MCF 10A (cell line): Measurements from ENCODE around the gene TRIM65. TPM values are rescaled to one million over a fixed set of nuclear protein-coding genes. Genes with fewer than 3 reads are reported as not detected.
"Not testable (repeated sequence)": the region's sequence is repeated elsewhere in the genome, so short reads cannot be mapped to it uniquely, and the experiment has no call there.

Experiments used
- BruUV-seq: library from RNA; stranded (reverse); fragments of 400-500 nt; replicated peaks from 2 replicates; lab custom pipeline; 2021; lab: Mats Ljungman, UMichigan
- CTCF ChIA-PET: fragments of 300-600 bp; sonication (Branson Sonifier 250); formaldehyde crosslinking; extraction: SDS; loops from one replicate; lab custom pipeline; 2021; ENCODE audit warnings: antibody characterized with exemption, inconsistent platforms; lab: Yijun Ruan, JAX
- POLR2A ChIA-PET: fragments of 300-600, 350-650 bp; sonication (Branson Sonifier 250); formaldehyde crosslinking; extraction: SDS; loops from one replicate; lab custom pipeline; 2020; ENCODE audit warnings: antibody characterized with exemption, inconsistent platforms; lab: Yijun Ruan, JAX
- DNase-seq: peaks from one replicate; pipeline ENCODE4 v3.0.0-alpha.2; 2018; ENCODE audit not compliant: unreplicated experiment
- H3K27ac Mint-ChIP-seq: one replicate; pipeline ENCODE4 v1.8.0; 2022; ENCODE audit warnings: mild to moderate bottlenecking, low read depth, mixed read lengths; ENCODE audit not compliant: unreplicated experiment
- H3K27me3 Mint-ChIP-seq: one replicate; pipeline ENCODE4 v1.8.0; 2022; ENCODE audit warnings: mixed read lengths; ENCODE audit not compliant: insufficient read depth, unreplicated experiment
- H3K36me3 Mint-ChIP-seq: one replicate; pipeline ENCODE4 v1.8.0; 2022; ENCODE audit warnings: mild to moderate bottlenecking, moderate library complexity, mixed read lengths; ENCODE audit not compliant: insufficient read depth, unreplicated experiment
- H3K4me1 Mint-ChIP-seq: one replicate; pipeline ENCODE4 v1.8.0; 2022; ENCODE audit warnings: mixed read lengths; ENCODE audit not compliant: insufficient read depth, unreplicated experiment
- H3K4me3 Mint-ChIP-seq: one replicate; pipeline ENCODE4 v1.8.0; 2022; ENCODE audit warnings: mild to moderate bottlenecking, moderate library complexity, mixed read lengths; ENCODE audit not compliant: unreplicated experiment
- H3K9me3 Mint-ChIP-seq: one replicate; pipeline ENCODE4 v1.8.0; 2022; ENCODE audit warnings: mixed read lengths; ENCODE audit not compliant: unreplicated experiment
- intact Hi-C: fragments of 100-400 bp; cut with micrococcal nuclease; formaldehyde crosslinking; loops from 2 replicates; pipeline ENCODE4 v1.14.1; 2022
- total RNA-seq: library from RNA; stranded (reverse); gene quantifications from 2 replicates; pipeline ENCODE4 v1.2.3, GENCODE V29; 2022
- TF ChIP-seq, protein P1 (sequence below): fragments of 200-600 bp; IDR thresholded peaks from one replicate; pipeline ENCODE4 v1.8.0; 2022; ENCODE audit warnings: antibody characterized with exemption, mild to moderate bottlenecking; ENCODE audit not compliant: unreplicated experiment

Gene TRIM65
- total RNA-seq, 1 experiment from 2014 or later = 15.9 TPM

DNA sequence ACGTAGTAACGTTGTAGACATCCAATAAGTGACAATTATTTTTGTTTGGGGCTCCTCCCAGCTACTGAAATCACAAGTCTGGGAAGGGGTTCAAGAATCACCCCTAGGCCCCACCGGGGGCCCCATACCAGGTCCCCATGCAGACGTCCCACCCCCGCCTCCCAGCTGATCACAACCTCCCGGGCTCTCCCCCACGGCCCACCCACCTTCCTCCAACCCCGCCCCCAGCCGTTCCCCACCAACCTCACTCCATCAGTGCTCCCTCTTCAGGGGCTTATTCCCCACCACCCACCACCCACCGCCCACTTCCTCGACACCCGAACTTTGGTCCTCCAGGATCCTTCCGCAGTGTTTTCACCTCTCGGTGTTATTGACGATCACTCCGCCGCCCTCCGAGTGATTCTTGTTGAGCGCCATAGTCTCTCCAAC is 41.9 kb downstream of the TRIM65 start:
- peaks cover 19% of the 10 kb centered on the region for H3K4me1 Mint-ChIP-seq
- intact Hi-C loops = loop anchor here (2.0 kb wide), 1 partner anchor 42 kb away; the partner anchor contains the start of gene TRIM65
- H3K9me3 Mint-ChIP-seq = no peaks in the 10 kb centered on the region
- no peak for DNase-seq
- TF ChIP-seq, protein P1, sequence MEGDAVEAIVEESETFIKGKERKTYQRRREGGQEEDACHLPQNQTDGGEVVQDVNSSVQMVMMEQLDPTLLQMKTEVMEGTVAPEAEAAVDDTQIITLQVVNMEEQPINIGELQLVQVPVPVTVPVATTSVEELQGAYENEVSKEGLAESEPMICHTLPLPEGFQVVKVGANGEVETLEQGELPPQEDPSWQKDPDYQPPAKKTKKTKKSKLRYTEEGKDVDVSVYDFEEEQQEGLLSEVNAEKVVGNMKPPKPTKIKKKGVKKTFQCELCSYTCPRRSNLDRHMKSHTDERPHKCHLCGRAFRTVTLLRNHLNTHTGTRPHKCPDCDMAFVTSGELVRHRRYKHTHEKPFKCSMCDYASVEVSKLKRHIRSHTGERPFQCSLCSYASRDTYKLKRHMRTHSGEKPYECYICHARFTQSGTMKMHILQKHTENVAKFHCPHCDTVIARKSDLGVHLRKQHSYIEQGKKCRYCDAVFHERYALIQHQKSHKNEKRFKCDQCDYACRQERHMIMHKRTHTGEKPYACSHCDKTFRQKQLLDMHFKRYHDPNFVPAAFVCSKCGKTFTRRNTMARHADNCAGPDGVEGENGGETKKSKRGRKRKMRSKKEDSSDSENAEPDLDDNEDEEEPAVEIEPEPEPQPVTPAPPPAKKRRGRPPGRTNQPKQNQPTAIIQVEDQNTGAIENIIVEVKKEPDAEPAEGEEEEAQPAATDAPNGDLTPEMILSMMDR = no peak
- peaks cover 39% of the 10 kb centered on the region for H3K36me3 Mint-ChIP-seq
- ChIA-PET POLR2A (interaction anchor here (0.6 to 6.1 kb wide), 39 partner anchors 10 to 1238 kb away, joined by 3 to 164 read pairs (median 4); partner anchors contain the start of genes ACOX1, FBF1, GALK1 and ITGB4), CTCF (interaction anchor here (0.5 to 3.6 kb wide), 12 partner anchors 11 to 453 kb away, joined by 3 to 36 read pairs (median 3); partner anchors contain the start of genes GALK1, TRIM47, UNC13D and UNK)
- no peak overlapping the region for H3K27ac Mint-ChIP-seq
- no peak overlapping the region for H3K4me3 Mint-ChIP-seq
- BruUV-seq = no TSS peak
- no peaks in the 10 kb centered on the region for H3K27me3 Mint-ChIP-seq

DNA sequence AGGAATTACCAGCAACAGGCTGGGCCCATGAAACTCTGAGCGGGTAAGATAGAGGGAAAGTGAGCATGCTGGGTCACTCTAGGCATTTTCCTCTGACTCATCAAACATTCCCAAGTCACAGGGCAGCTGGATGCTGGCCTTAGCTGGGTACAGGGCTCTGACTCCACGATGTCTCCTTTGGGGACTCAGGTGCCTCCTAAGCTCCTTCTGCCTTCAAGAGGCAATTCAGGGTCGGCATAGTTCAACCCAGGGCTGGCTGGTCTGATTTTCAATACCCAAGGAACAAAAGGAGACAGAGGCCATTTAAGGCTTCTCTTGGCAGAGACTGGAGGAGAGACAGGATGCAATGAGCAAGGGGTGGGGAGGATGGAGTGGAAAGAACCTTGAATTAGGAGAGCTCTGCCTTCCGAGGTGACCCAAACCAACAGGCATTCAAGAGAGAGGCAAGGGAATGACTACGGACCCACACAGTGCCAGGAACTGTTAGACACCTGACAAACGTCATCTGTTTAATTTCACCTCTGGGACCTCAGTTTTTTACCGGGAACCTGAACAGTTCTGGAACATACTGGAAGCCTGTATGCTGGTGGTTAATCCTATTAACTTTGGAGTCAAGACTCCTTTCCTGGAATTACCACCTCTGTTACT is 42.5 kb downstream of the TRIM65 start:
- TF ChIP-seq, protein P1 = no peak
- ChIA-PET POLR2A (interaction anchor here (0.6 to 6.1 kb wide), 27 partner anchors 9 to 1237 kb away, joined by 3 to 164 read pairs (median 8); partner anchors contain the start of genes MRPL38, RECQL5, SAP30BP and TRIM47), CTCF (interaction anchor here (0.5 to 3.6 kb wide), 5 partner anchors 23 to 452 kb away, joined by 3 to 36 read pairs (median 4); partner anchors contain the start of gene TRIM47)
- DNase-seq = peak; percentile 73
- Mint-ChIP-seq H3K27me3 (no peaks in the 10 kb centered on the region), H3K9me3 (no peaks in the 10 kb centered on the region), H3K4me1 (peaks cover 19% of the 10 kb centered on the region), H3K4me3 (no peak overlapping the region), H3K27ac (no peak overlapping the region), H3K36me3 (peaks cover 45% of the 10 kb centered on the region)
- intact Hi-C loops = loop anchor here (2.0 kb wide), 1 partner anchor 43 kb away; the partner anchor contains the start of gene TRIM65
- TSS peak; percentile 68 for BruUV-seq

DNA sequence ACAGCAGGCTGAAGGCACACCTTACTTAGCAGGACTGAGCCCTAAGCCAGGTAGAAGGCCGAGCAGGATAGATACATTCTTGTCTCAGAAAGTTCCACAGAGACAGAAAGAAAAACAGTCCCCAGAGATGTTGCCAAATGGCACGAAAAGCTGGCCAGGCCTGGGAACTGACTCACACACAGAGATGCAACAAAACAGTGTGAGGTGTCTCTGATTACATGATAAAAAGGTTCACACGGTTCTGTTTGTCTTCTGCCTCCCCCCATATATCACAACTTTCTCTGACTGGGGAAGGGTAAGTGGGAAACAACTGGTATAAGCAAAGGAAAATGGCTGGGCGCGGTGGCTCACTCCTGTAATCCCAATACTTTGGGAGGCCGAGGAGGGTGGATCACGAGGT is 43.3 kb downstream of the TRIM65 start:
- Mint-ChIP-seq H3K4me3 (no peak overlapping the region), H3K36me3 (peaks cover 53% of the 10 kb centered on the region), H3K27me3 (no peaks in the 10 kb centered on the region), H3K27ac (no peak overlapping the region), H3K9me3 (no peaks in the 10 kb centered on the region), H3K4me1 (peaks cover 19% of the 10 kb centered on the region)
- POLR2A ChIA-PET = interaction anchor here (0.6 to 6.1 kb wide), 15 partner anchors 8 to 411 kb away, joined by 3 to 164 read pairs (median 17); partner anchors contain the start of genes MRPL38, RECQL5, SAP30BP and TRIM47
- TF ChIP-seq, protein P1 = no peak
- DNase-seq = peak; percentile 83
- CTCF ChIA-PET = interaction anchor here (1.0 to 3.6 kb wide), 3 partner anchors 24 to 174 kb away, joined by 3 to 36 read pairs (median 4); partner anchors contain the start of gene TRIM47
- intact Hi-C loops = no loop called here
- no TSS peak for BruUV-seq

DNA sequence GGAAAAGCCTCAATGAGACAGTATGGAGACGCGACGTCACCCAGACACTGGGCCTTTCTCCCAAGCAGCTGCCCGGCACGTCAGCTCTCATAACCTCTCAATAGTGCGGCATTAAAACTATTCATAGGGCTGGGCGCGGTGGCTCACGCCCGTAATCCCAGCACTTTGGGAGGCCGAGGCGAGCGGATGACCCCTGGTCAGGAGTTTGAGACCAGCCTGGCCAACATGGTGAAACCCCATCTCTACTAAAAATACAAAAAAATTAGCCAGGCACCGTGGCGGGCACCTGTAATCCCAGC is 45.1 kb downstream of the TRIM65 start:
- peaks cover 18% of the 10 kb centered on the region for H3K4me1 Mint-ChIP-seq
- BruUV-seq, intact Hi-C loops, DNase-seq, H3K9me3 Mint-ChIP-seq, H3K27ac Mint-ChIP-seq, H3K27me3 Mint-ChIP-seq, H3K4me3 Mint-ChIP-seq: not testable (repeated sequence)
- POLR2A ChIA-PET = interaction anchor here (5.8 kb wide), 1 partner anchor 74 kb away, joined by 128 read pairs; a partner anchor contains a TSS
- H3K36me3 Mint-ChIP-seq = peaks cover 71% of the 10 kb centered on the region
- CTCF ChIA-PET = interaction anchor here (0.6 kb wide), 1 partner anchor 914 kb away, joined by 3 read pairs; no protein-coding TSS in a partner anchor
